Colonic mucosa (tissue), 4 donors: ENCODE data around the gene PPP2R5E. TPM values are rescaled to one million over a fixed set of nuclear protein-coding genes. Genes with fewer than 3 reads are reported as not detected.

ENCODE experiments used
- DNase-seq: peaks from one replicate; pipeline ENCODE4 v3.0.0-alpha.2; 2020
- H3K27ac ChIP-seq: fragments of 200-600 bp; one replicate; pipeline ENCODE4 v1.8.0; 2021
- H3K27me3 ChIP-seq: fragments of 200-600 bp; one replicate; pipeline ENCODE4 v1.8.0; 2021
- H3K36me3 ChIP-seq: fragments of 200-600 bp; one replicate; pipeline ENCODE4 v1.8.0; 2021
- H3K4me1 ChIP-seq: fragments of 200-600 bp; one replicate; pipeline ENCODE4 v1.8.0; 2021; ENCODE audit warnings: mild to moderate bottlenecking
- H3K4me3 ChIP-seq: fragments of 200-600 bp; one replicate; pipeline ENCODE4 v1.8.0; 2021
- H3K9ac ChIP-seq, 2 donors: one replicate each; pipeline ENCODE4 v1.7.0; 2013; ENCODE audit warnings: control low read depth in 2 of 2, low read depth in 2 of 2, low read length in 2 of 2
- H3K9me3 ChIP-seq: fragments of 200-600 bp; one replicate; pipeline ENCODE4 v1.8.0; 2021
- intact Hi-C: fragments of 100-400 bp; cut with DNase I; formaldehyde crosslinking; loops from one replicate; pipeline ENCODE4 v1.14.1; 2022
- total RNA-seq, 2 donors: library from RNA; stranded (reverse); fragmentation: NEBNext Ultra II Directional in 1 of 2; extraction: Animal tissue kit (Norgen Biotek cat#: 25700) in 1 of 2; gene quantifications; one replicate each; pipeline ENCODE4 v1.2.1, GENCODE V29; 2021
- TF ChIP-seq, protein P1 (sequence below): fragments of 200-600 bp; IDR thresholded peaks from one replicate; pipeline ENCODE4 v1.8.0; 2022; ENCODE audit warnings: antibody characterized with exemption, mild to moderate bottlenecking
- donor health status: healthy.
- donor health status: DM: no; HTN: no; CAD: no.
- donor health status: DM: no; HTN: no; CAD: no.

PPP2R5E gene
- total RNA-seq, 2 donors from 2014 or later, result 58.0 to 62.7 TPM

GRCh38 chr14:63487724-63488123 lies 55.5 kb downstream of the PPP2R5E start:
- H3K9ac ChIP-seq, result no peak overlapping the region
- H3K9me3 ChIP-seq, result no peaks in the 10 kb centered on the region
- intact Hi-C loops, result no loop called here
- no peaks in the 10 kb centered on the region for H3K27me3 ChIP-seq
- peaks cover 4% of the 10 kb centered on the region for H3K4me1 ChIP-seq
- TF ChIP-seq, protein P1, sequence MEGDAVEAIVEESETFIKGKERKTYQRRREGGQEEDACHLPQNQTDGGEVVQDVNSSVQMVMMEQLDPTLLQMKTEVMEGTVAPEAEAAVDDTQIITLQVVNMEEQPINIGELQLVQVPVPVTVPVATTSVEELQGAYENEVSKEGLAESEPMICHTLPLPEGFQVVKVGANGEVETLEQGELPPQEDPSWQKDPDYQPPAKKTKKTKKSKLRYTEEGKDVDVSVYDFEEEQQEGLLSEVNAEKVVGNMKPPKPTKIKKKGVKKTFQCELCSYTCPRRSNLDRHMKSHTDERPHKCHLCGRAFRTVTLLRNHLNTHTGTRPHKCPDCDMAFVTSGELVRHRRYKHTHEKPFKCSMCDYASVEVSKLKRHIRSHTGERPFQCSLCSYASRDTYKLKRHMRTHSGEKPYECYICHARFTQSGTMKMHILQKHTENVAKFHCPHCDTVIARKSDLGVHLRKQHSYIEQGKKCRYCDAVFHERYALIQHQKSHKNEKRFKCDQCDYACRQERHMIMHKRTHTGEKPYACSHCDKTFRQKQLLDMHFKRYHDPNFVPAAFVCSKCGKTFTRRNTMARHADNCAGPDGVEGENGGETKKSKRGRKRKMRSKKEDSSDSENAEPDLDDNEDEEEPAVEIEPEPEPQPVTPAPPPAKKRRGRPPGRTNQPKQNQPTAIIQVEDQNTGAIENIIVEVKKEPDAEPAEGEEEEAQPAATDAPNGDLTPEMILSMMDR, result no peak
- DNase-seq, result no peak
- no peaks in the 10 kb centered on the region for H3K36me3 ChIP-seq
- no peak overlapping the region for H3K27ac ChIP-seq
- no peak overlapping the region for H3K4me3 ChIP-seq

- TF ChIP-seq, protein P1, result no peak
- Histone ChIP-seq H3K9ac (no peak overlapping the region), H3K4me3 (no peak overlapping the region), H3K27me3 (no peaks in the 10 kb centered on the region), H3K9me3 (no peaks in the 10 kb centered on the region), H3K36me3 (no peaks in the 10 kb centered on the region), H3K4me1 (no peaks in the 10 kb centered on the region), H3K27ac (no peak overlapping the region)
- intact Hi-C loops, result no loop called here
- DNase-seq, result no peak
These were observed 56.4 kb downstream of the PPP2R5E start for GRCh38 chr14:63486738-63487137.

DNA sequence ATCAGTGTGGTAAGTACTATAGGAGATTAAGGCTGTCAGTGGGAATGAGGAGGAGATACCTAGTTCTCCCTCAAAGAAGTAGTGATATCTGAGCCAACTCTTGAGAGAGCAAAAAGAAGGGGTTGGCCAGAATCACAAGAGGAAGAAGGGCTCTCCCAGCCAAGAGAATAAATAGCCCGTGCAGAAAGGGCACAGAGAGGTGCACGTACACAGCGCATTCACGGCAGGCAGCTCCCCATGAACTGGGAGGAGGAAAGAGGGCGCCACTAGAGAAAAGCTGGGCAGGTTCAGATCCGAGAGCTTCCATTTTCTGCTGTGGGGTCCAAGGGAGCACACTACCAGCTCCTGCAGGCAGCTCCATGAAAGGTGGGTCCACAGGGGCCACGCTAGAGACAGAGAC lies 59.9 kb downstream of the PPP2R5E start:
- TF ChIP-seq, protein P1, result no peak
- H3K9ac ChIP-seq, result no peak overlapping the region
- no peaks in the 10 kb centered on the region for H3K27me3 ChIP-seq
- H3K36me3 ChIP-seq, result no peaks in the 10 kb centered on the region
- no peaks in the 10 kb centered on the region for H3K9me3 ChIP-seq
- no peaks in the 10 kb centered on the region for H3K4me1 ChIP-seq
- no peak overlapping the region for H3K27ac ChIP-seq
- no peak for DNase-seq
- H3K4me3 ChIP-seq, result no peak overlapping the region
- intact Hi-C loops, result no loop called here

DNA sequence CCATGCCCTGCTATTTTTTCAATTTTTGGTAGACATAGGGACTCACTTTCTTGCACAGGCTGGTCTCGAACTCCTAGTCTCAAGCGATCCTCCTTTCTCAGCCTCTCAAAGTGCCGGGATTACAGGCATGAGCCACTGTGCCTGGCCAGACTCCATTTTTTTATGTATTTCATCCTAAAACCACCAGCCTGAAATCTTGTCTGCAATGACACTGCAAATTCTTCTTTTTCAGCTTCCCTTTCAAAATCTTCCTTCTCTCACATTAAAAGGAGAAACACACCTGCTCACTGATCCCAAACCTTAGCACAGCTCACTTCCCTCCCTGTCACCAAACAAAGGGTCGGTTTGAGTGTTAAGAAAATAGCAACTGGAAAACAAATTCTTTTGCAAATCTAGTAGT lies 62.6 kb downstream of the PPP2R5E start:
- H3K27me3 ChIP-seq, result no peaks in the 10 kb centered on the region
- H3K27ac ChIP-seq, result no peak overlapping the region
- no peaks in the 10 kb centered on the region for H3K4me1 ChIP-seq
- no peaks in the 10 kb centered on the region for H3K36me3 ChIP-seq
- no peak for DNase-seq
- H3K9ac ChIP-seq, result no peak overlapping the region
- intact Hi-C loops, result no loop called here
- H3K9me3 ChIP-seq, result no peaks in the 10 kb centered on the region
- TF ChIP-seq, protein P1, result no peak
- H3K4me3 ChIP-seq, result no peak overlapping the region

- H3K4me1 ChIP-seq, result peaks cover 3% of the 10 kb centered on the region
- TF ChIP-seq, protein P1, result no peak
These were observed 64.7 kb downstream of the PPP2R5E start for GRCh38 chr14:63478437-63478852.

GRCh38 chr14:63478010-63478409 lies 65.2 kb downstream of the PPP2R5E start:
- DNase-seq, result no peak
- Histone ChIP-seq H3K36me3 (no peaks in the 10 kb centered on the region), H3K9me3 (no peaks in the 10 kb centered on the region), H3K27me3 (no peaks in the 10 kb centered on the region), H3K27ac (no peak overlapping the region), H3K4me1 (peaks cover 3% of the 10 kb centered on the region), H3K9ac (no peak overlapping the region), H3K4me3 (no peak overlapping the region)
- intact Hi-C loops, result no loop called here
- TF ChIP-seq, protein P1, result no peak

More at GRCh38 chr14:63478437-63478852, 64.7 kb downstream of the PPP2R5E start:
- H3K27me3 ChIP-seq, result no peaks in the 10 kb centered on the region
- H3K36me3 ChIP-seq, result no peaks in the 10 kb centered on the region
- DNase-seq, result no peak
- no peak overlapping the region for H3K9ac ChIP-seq
- intact Hi-C loops, result no loop called here
- no peak overlapping the region for H3K4me3 ChIP-seq
- H3K27ac ChIP-seq, result no peak overlapping the region
- H3K9me3 ChIP-seq, result no peaks in the 10 kb centered on the region
